ENCODE results near the gene DIRAS1.

DIRAS1 gene

GRCh38 chr19:2720777-2721569 is at the start of gene DIRAS1:
DIRAS1 (minus strand) TSS chr19:2721372; CDS start chr19:2717806, 3,566 bp downstream.
- no peak for DNase-seq

- DNase-seq = no peak
Observed at GRCh38 chr19:2770055-2771013, 49.2 kb upstream of the DIRAS1 start.

GRCh38 chr19:2769218-2769617 is 48.0 kb upstream of the DIRAS1 start:
- no peak for DNase-seq

- no peak for DNase-seq
Observed at GRCh38 chr19:2768365-2769132, 47.4 kb upstream of the DIRAS1 start.

- no peak for DNase-seq
Observed at GRCh38 chr19:2767688-2768087, 46.5 kb upstream of the DIRAS1 start.

GRCh38 chr19:2766594-2767372 is 45.6 kb upstream of the DIRAS1 start:
- no peak for DNase-seq

GRCh38 chr19:2765376-2765775 is 44.2 kb upstream of the DIRAS1 start:
- DNase-seq = no peak

GRCh38 chr19:2764945-2765344 is 43.8 kb upstream of the DIRAS1 start:
- DNase-seq = no peak

GRCh38 chr19:2763687-2764086 is 42.5 kb upstream of the DIRAS1 start:
- DNase-seq = no peak

GRCh38 chr19:2762783-2763496 is 41.8 kb upstream of the DIRAS1 start:
- no peak for DNase-seq

GRCh38 chr19:2761876-2762782 is 41.0 kb upstream of the DIRAS1 start:
- no peak for DNase-seq

- DNase-seq = no peak
Observed at GRCh38 chr19:2761309-2761677, 40.1 kb upstream of the DIRAS1 start.

GRCh38 chr19:2759965-2760364 is 38.8 kb upstream of the DIRAS1 start:
- DNase-seq = no peak

GRCh38 chr19:2759362-2759761 is 38.2 kb upstream of the DIRAS1 start:
- DNase-seq = no peak

- DNase-seq = no peak
Observed at GRCh38 chr19:2758601-2759313, 37.6 kb upstream of the DIRAS1 start.

GRCh38 chr19:2756921-2757881 is 36.0 kb upstream of the DIRAS1 start:
- no peak for DNase-seq

- DNase-seq = no peak
Observed at GRCh38 chr19:2756477-2756876, 35.3 kb upstream of the DIRAS1 start.

GRCh38 chr19:2755811-2756210 is 34.6 kb upstream of the DIRAS1 start:
- no peak for DNase-seq

GRCh38 chr19:2755448-2755705 is 34.2 kb upstream of the DIRAS1 start:
- no peak for DNase-seq
